CD4-positive, alpha-beta T cell (primary cell): ENCODE results near the gene CD74. TPM values are rescaled to one million over a fixed set of nuclear protein-coding genes. Genes with fewer than 3 reads are reported as not detected.

Source experiments
- ATAC-seq: fragments of 200-7000 bp; cut with Tn5 transposase; one replicate; pipeline ENCODE4 v1.10.0; 2022; ENCODE audit warnings: mild to moderate bottlenecking; ENCODE audit not compliant: poor library complexity
- CTCF ChIA-PET: fragments of 350-600 bp; sonication (Branson Sonifier 250); formaldehyde crosslinking; loops from one replicate; lab custom pipeline; 2021; ENCODE audit warnings: antibody characterized with exemption, inconsistent platforms; lab: Charles Lee
- POLR2A ChIA-PET: fragments of 350-600 bp; sonication (Branson Sonifier 250); formaldehyde crosslinking; loops from one replicate; lab custom pipeline; 2021; ENCODE audit warnings: antibody characterized with exemption, inconsistent platforms; lab: Charles Lee
- DNase-seq, 14 experiments: peaks; one replicate each; pipeline ENCODE4 v3.0.0-alpha.2; 2013 to 2020; ENCODE audit warnings: mixed read lengths in 2 of 14
- H3K27ac ChIP-seq, 2 donors: one replicate each; pipeline versions ENCODE4 v1.5.1 to v1.7.0; 2013; ENCODE audit warnings: low read length in 2 of 2, low read depth in 1 of 2, mild to moderate bottlenecking in 1 of 2
- H3K27me3 ChIP-seq, 2 experiments: 1 replicate in 1 of 2; 2 replicates in 1 of 2; pipeline versions ENCODE4 v1.6.1 to v1.7.0; 2013; ENCODE audit warnings: low read length in 2 of 2, control low read depth in 1 of 2, mild to moderate bottlenecking in 1 of 2, moderate library complexity in 1 of 2; ENCODE audit not compliant: insufficient read depth in 2 of 2, control insufficient read depth in 1 of 2
- H3K36me3 ChIP-seq: one replicate; pipeline ENCODE4 v1.6.1; 2013; ENCODE audit warnings: low read length, control low read depth; ENCODE audit not compliant: insufficient read depth
- H3K4me1 ChIP-seq: one replicate; pipeline ENCODE4 v1.6.1; 2013; ENCODE audit warnings: low read length, control low read depth; ENCODE audit not compliant: insufficient read depth
- H3K4me3 ChIP-seq: one replicate; pipeline ENCODE4 v1.5.1; 2013; ENCODE audit warnings: mild to moderate bottlenecking, low read length, moderate library complexity
- H3K9me3 ChIP-seq, 2 experiments: 1 replicate in 1 of 2; 2 replicates in 1 of 2; pipeline versions ENCODE4 v1.6.1 to v1.7.0; 2013; ENCODE audit warnings: low read length in 2 of 2, mild to moderate bottlenecking in 2 of 2, control low read depth in 1 of 2, moderate library complexity in 1 of 2; ENCODE audit not compliant: control insufficient read depth in 1 of 2, insufficient read depth in 1 of 2
- H3K27ac Mint-ChIP-seq: one replicate; pipeline ENCODE4 v1.8.0; 2020; ENCODE audit warnings: mixed read lengths
- H3K27me3 Mint-ChIP-seq: one replicate; pipeline ENCODE4 v1.8.0; 2021; ENCODE audit warnings: mixed read lengths
- H3K36me3 Mint-ChIP-seq: one replicate; pipeline ENCODE4 v1.8.0; 2021; ENCODE audit warnings: low read depth, mixed read lengths
- H3K4me1 Mint-ChIP-seq: one replicate; pipeline ENCODE4 v1.8.0; 2021; ENCODE audit warnings: low read depth, mixed read lengths
- H3K4me3 Mint-ChIP-seq: one replicate; pipeline ENCODE4 v1.8.0; 2020; ENCODE audit warnings: mild to moderate bottlenecking, mixed read lengths
- H3K9me3 Mint-ChIP-seq: one replicate; pipeline ENCODE4 v1.8.0; 2020; ENCODE audit warnings: mixed read lengths
- intact Hi-C, 2 experiments: fragments of 100-400 bp; cut with DNase I in 1 of 2; cut with micrococcal nuclease in 1 of 2; formaldehyde crosslinking; loops; one replicate each; pipeline versions ENCODE4 v1.15.1 to v1.9.0; 2023 to 2025; cut with DNase I, micrococcal nuclease
- total RNA-seq, 174 experiments: library from RNA in 2 of 174; stranded (reverse) in 2 of 174; gene quantifications; one replicate each; pipeline ENCODE4 v1.2.3 and lab custom pipeline; 2021 to 2026
- TF ChIP-seq, protein P1 (sequence below): fragments of 200-600 bp; IDR thresholded peaks from one replicate; pipeline ENCODE4 v1.8.0; 2022; ENCODE audit warnings: antibody characterized with exemption, mild to moderate bottlenecking

CD74 gene
- total RNA-seq, 2 experiments from 2014 or later, result 299 to 303 TPM

DNA sequence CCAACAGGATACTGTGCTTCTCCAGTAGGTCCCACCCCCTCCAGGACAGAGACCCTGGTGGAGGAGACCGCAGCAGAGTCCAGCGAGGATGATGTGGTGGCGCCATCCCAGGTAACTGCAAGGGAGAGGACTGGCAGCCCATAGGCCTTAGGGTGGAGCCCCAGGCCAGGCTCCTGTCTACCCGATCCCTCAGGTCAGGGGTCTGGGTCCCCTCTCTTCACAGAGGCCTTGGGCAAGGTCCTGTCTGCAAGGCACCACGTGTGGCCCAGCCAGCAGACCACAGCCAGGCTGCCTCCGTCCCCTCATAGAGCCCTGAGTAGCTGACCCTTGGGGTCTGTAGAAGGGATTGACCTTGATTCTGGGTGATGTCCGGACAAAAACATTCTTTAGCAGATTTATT lies 20.0 kb downstream of the CD74 start:
- H3K4me3 Mint-ChIP-seq, result no peak overlapping the region
- ChIA-PET CTCF (no interaction called here), POLR2A (no interaction called here)
- H3K27ac Mint-ChIP-seq, result no peak overlapping the region
- peaks cover 92% of the 10 kb centered on the region for H3K36me3 ChIP-seq
- H3K27me3 Mint-ChIP-seq, result no peaks in the 10 kb centered on the region
- ATAC-seq (no peak), DNase-seq (no peak)
- H3K9me3 ChIP-seq, result no peaks in the 10 kb centered on the region
- H3K36me3 Mint-ChIP-seq, result peaks cover 97% of the 10 kb centered on the region
- no peaks in the 10 kb centered on the region for H3K4me1 ChIP-seq
- no peak overlapping the region for H3K4me3 ChIP-seq
- H3K27me3 ChIP-seq, result no peaks in the 10 kb centered on the region
- TF ChIP-seq, protein P1, sequence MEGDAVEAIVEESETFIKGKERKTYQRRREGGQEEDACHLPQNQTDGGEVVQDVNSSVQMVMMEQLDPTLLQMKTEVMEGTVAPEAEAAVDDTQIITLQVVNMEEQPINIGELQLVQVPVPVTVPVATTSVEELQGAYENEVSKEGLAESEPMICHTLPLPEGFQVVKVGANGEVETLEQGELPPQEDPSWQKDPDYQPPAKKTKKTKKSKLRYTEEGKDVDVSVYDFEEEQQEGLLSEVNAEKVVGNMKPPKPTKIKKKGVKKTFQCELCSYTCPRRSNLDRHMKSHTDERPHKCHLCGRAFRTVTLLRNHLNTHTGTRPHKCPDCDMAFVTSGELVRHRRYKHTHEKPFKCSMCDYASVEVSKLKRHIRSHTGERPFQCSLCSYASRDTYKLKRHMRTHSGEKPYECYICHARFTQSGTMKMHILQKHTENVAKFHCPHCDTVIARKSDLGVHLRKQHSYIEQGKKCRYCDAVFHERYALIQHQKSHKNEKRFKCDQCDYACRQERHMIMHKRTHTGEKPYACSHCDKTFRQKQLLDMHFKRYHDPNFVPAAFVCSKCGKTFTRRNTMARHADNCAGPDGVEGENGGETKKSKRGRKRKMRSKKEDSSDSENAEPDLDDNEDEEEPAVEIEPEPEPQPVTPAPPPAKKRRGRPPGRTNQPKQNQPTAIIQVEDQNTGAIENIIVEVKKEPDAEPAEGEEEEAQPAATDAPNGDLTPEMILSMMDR, result no peak
- no peak overlapping the region for H3K27ac ChIP-seq
- H3K4me1 Mint-ChIP-seq, result no peaks in the 10 kb centered on the region
- H3K9me3 Mint-ChIP-seq, result no peaks in the 10 kb centered on the region
- intact Hi-C loops, result no loop called here

DNA sequence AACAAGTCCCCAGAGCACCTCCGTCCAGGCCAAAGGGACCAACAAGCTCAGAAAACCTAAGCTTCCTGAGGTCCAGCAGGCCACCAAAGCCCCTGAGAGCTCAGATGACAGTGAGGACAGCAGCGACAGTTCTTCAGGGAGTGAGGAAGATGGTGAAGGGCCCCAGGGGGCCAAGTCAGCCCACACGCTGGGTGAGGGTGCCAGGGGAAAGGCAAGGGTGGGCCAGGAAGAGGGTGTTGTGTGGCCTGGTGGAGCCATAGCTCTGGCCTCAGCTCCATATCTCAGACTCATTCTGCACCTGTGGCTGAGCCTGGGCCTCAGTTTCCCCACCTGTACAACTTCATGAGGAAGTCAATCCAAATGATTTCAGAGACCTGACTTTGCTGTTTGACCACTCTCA lies 20.7 kb downstream of the CD74 start:
- Histone ChIP-seq H3K27ac (no peak overlapping the region), H3K9me3 (no peaks in the 10 kb centered on the region), H3K27me3 (no peaks in the 10 kb centered on the region), H3K4me1 (no peaks in the 10 kb centered on the region), H3K4me3 (no peak overlapping the region), H3K36me3 (peaks cover 92% of the 10 kb centered on the region)
- POLR2A ChIA-PET, result no interaction called here
- ATAC-seq (no peak), DNase-seq (no peak)
- Mint-ChIP-seq H3K4me1 (no peaks in the 10 kb centered on the region), H3K27ac (no peak overlapping the region), H3K4me3 (no peak overlapping the region), H3K36me3 (peaks cover 97% of the 10 kb centered on the region), H3K27me3 (no peaks in the 10 kb centered on the region), H3K9me3 (no peaks in the 10 kb centered on the region)
- CTCF ChIA-PET, result no interaction called here
- intact Hi-C loops, result no loop called here
- TF ChIP-seq, protein P1, result no peak

DNA sequence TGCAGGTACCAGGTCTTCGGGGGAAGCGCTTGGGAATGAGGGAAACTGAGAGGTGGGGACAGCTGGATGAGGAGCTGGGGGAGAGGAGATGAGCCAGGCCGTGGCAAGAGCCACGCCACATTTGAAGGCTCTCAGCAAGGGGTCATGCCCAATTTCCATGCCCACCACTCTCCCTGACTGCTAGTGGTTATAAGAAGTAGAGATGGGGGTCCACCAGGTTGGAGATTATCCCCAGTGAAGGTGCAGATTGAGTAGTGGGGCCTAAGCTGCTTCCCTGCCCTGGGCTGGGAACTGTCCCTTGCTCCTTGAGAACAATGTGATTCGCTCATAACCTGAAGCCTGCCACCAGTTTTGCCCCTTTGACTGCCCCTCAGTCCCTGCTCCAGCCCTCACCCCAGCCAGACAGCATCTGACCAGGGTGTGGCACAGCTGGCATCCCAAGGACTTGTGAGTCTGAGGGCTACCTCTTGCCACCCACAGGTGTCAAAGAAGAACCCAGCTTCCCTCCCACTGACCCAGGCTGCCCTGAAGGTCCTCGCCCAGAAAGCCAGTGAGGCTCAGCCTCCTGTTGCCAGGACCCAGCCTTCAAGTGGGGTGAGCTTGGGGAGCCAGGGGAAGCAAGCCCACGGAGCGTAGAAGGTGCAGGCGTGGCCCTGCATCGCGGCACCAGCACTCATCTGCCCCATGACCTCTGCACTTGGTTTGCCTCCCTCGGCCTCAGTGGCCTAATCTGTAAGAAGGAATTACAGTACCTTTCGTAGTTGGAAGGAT lies 21.5 kb downstream of the CD74 start:
- Mint-ChIP-seq H3K36me3 (peaks cover 97% of the 10 kb centered on the region), H3K4me3 (no peak overlapping the region), H3K27ac (no peak overlapping the region), H3K27me3 (no peaks in the 10 kb centered on the region), H3K4me1 (no peaks in the 10 kb centered on the region), H3K9me3 (no peaks in the 10 kb centered on the region)
- no peaks in the 10 kb centered on the region for H3K27me3 ChIP-seq
- H3K27ac ChIP-seq, result no peak overlapping the region
- no peak for DNase-seq
- CTCF ChIA-PET, result no interaction called here
- peaks cover 94% of the 10 kb centered on the region for H3K36me3 ChIP-seq
- no peaks in the 10 kb centered on the region for H3K9me3 ChIP-seq
- intact Hi-C loops, result no loop called here
- TF ChIP-seq, protein P1, result no peak
- POLR2A ChIA-PET, result no interaction called here
- ATAC-seq, result no peak
- no peaks in the 10 kb centered on the region for H3K4me1 ChIP-seq
- H3K4me3 ChIP-seq, result no peak overlapping the region
